GDM1 (cell line): ENCODE measurements around the gene CDC45.

Experiments
- DNase-seq: peaks from one replicate; lab custom pipeline; 2025; lab: John Stamatoyannopoulos, UW

The CDC45 gene

GRCh38 chr22:19515654-19516377 is 36.1 kb downstream of the CDC45 start:
- no peak for DNase-seq

- no peak for DNase-seq
Measured at GRCh38 chr22:19516378-19517170, 36.9 kb downstream of the CDC45 start.

DNA sequence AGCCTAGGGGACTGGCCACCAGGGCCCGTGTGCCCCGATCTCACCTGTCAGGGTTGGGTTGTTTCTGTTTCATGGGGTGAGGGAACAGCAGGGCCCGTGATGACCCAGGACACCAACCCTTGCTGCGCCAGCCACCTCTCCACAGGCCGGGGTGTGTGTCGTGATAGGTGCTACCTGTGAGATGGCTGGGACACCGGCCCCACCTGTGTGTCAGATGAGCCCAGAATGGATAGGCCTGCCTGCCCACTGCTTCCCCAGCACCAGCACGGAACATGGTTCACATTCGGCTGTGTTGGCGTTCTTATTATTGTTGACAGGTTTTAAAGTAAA is 37.4 kb downstream of the CDC45 start:
- no peak for DNase-seq

DNA sequence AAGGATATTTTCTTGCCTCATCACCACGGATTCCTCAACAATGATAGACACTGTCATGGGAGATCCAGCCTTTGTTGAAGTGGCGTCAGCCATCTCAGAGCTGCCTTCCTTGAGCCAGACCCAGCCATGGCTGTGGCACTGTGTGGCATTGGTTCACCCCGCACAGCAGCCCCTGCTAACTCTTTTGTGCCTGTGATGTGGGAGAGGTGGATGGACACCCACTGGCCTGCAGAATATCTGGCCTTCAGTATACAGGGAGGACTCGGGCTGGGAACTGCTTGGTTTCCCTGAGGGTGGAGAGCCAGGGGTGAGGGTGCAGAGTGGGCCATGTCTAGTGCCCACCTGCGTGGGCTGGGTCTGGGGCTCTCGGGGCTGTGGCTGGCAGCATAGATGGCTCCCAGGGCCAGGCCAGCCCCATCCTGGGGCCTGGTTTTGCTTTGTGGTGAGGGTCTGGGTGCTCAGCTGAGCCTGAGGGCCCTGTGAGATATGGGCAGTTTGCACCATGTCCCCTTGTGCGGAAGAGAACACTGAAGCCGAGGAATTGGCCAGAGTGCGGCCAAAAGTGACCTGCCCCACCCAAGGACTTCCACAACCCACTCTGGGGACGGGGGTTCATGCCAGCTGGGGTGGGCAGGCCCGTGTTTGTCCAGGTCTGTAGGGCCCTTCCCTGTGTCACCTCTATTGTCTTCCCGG is 38.3 kb downstream of the CDC45 start:
- DNase-seq: no peak

- no peak for DNase-seq
Measured at GRCh38 chr22:19518635-19519034, 38.9 kb downstream of the CDC45 start.

GRCh38 chr22:19519041-19519926 is 39.6 kb downstream of the CDC45 start:
- DNase-seq: no peak

GRCh38 chr22:19520007-19520406 is 40.3 kb downstream of the CDC45 start:
- DNase-seq: no peak

- no peak for DNase-seq
Measured at GRCh38 chr22:19520566-19521305, 41.0 kb downstream of the CDC45 start.

DNA sequence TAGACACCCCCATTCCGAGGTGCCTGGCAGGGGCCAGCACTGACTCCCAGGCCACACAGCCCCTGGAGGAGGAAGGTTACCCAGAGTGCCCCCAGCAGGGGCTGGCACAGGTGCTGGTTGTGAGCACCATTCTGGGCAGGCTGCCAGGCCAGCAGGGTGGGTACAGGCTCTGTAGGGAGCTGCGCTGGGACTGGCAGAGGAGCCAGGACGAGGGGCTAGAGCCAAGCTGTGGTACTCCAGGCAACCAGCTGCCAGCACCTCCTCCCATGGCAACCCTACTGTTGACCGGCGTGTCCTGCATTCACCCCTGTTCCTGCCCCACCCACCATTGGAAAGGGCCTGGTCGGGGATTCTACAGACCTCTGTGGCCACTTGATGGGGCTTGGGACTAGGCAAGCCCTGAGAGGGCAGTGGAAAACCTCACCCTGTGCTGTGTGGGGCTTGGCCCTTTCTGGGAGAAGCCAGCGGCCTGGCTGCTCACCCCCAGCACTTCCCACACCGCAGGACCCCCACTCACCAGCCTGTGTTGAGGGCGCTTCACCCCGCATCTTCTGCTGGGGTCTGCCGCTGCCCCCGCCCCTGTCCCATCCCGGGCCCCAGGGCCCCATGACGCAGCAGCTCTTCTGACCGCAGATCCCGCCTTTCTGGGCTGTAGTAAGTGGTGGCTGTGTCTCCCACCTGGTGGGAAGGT is 42.6 kb downstream of the CDC45 start:
- DNase-seq: no peak

GRCh38 chr22:19522881-19523239 is 43.1 kb downstream of the CDC45 start:
- no peak for DNase-seq

DNA sequence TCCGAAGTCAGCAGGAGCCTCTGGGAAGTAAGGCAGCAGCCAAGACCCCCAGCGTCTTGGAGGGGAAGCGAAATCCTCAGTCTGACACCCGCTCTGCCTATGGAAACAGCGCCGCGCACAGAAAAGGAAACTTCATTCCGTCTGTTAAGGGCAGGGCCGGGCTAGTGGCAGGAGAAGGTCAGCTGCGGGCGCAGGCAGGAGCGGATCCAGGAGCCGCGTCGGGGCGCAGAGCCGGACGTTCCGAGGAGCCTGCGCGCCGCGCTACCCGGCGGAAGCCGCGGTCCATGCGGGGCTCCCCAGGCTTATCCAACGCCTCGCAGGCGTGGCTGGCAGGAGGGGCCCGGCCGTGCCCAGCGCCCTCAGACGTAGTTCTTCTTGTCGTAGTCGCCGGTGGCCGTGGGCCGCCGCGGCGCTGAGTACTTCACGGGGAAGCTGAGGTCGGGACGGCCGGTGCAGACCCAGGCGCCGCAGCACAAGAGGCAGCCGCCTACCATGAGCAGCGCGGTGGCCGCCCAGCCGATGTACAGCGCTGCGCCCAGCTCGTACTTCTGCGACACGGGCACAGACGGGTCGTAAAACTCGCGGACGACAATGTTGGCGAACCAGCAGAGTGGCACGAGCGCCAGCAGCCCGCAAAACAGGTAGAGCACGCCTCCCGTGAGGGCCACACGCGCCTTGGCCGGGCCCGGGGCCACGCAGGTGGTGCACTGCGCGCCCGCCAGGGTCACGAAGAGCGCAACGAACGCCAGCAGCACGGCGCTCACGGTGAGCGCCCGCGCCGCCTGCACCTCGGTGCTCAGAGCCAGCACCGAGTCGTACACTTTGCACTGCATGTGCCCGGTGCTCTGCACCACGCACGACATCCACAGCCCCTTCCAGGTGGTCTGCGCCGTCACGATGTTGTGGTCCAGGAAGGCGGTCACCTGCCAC is 43.8 kb downstream of the CDC45 start:
- no peak for DNase-seq

DNA sequence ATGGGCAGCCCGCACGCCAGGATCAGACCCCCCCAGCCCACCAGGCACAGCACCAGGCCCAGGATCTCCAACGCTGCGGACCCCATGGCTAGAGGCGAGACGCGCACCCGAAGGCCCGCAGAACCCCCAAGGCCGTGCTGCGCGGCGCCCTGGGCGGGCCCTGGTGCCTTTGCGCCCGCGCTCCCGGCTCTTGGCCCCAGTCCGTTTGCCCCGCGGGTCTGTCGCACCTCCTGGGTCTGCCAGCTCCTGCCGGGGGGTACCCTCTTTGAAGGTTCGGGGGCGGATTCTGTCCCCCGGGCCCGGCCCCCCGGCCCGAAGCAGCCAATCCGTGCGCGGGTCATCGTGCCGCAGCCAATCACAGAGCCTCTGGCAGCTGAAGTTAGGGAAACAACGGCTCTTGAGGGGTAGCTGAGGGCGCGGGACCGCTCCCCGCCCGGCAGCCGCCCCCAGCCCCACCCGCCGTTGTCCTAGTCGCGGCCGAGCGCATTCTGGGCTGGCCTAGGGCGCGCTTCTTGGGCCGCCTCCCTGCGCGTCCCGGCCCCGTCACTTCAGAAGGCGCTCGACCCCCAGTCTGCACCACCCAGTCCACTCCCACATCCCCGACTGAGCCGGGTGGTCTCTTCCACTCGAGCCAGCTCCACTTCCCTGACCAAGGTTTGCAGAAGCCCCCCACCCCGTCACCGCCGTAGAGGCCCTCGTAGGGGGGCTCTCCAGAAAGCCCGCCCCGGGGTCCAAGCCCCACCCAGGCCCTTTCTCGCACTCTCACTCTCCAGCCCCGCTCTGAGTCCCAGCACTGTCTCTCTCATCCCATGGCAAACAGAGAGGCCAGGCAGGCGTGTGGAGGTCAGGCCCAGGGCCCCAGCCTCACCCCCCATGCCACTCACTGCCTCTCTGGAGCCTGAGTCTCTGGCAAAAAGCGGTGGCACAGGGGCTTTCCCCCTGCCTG is 44.7 kb downstream of the CDC45 start, which contains the start of gene CLDN5:
CLDN5 (minus strand) TSS at position 241 of the 946 bp plus-strand sequence; CDS start at position 86, 155 bp downstream.
- no peak for DNase-seq

GRCh38 chr22:19525116-19525660 is 45.5 kb downstream of the CDC45 start:
- no peak for DNase-seq

- DNase-seq: no peak
Measured at GRCh38 chr22:19525666-19526065, 45.9 kb downstream of the CDC45 start.

GRCh38 chr22:19526076-19526701 is 46.5 kb downstream of the CDC45 start:
- no peak for DNase-seq

- no peak for DNase-seq
Measured at GRCh38 chr22:19526702-19527111, 47.0 kb downstream of the CDC45 start.

GRCh38 chr22:19527321-19527721 is 47.6 kb downstream of the CDC45 start:
- no peak for DNase-seq
